Thyroid gland (tissue), 4 donors: ENCODE measurements around the gene ADRA2C. TPM values are rescaled to one million over a fixed set of nuclear protein-coding genes. Genes with fewer than 3 reads are reported as not detected.

Experiments used
- DNase-seq, 2 donors: peaks; one replicate each; pipeline ENCODE4 v3.0.0-alpha.2; 2019
- H3K27ac ChIP-seq, 3 donors: fragments of 200-600 bp; sonication (generic); 1 replicate in 2 of 3; 2 replicates in 1 of 3; pipeline ENCODE4 v1.5.1; 2016 to 2019; ENCODE audit warnings: mild to moderate bottlenecking in 1 of 3, moderate library complexity in 1 of 3
- H3K27me3 ChIP-seq: fragments of 200-600 bp; sonication (generic); one replicate; pipeline ENCODE4 v1.5.1; 2019
- H3K36me3 ChIP-seq, 2 donors: fragments of 200-600 bp; sonication (generic); one replicate each; pipeline ENCODE4 v1.5.1; 2016 to 2019
- H3K4me1 ChIP-seq, 2 donors: fragments of 200-600 bp; sonication (generic); one replicate each; pipeline ENCODE4 v1.5.1; 2017 to 2019
- H3K4me3 ChIP-seq, 3 donors: fragments of 200-600 bp; sonication (generic); replicated peaks in 1 of 3; 1 replicate in 2 of 3; 2 replicates in 1 of 3; pipeline ENCODE4 v1.5.1; 2016; ENCODE audit warnings: mild to moderate bottlenecking in 1 of 3
- H3K9me3 ChIP-seq: fragments of 200-600 bp; sonication (generic); one replicate; pipeline ENCODE4 v1.5.1; 2017
- CTCF ChIP-seq, 6 experiments: fragments of 200-600 bp in 3 of 6; fragments of 450-650 bp in 3 of 6; sonication (generic) in 3 of 6; IDR thresholded peaks; one replicate each; pipeline ENCODE4 v1.5.1; 2016 to 2019; ENCODE audit warnings: antibody characterized with exemption in 6 of 6, mild to moderate bottlenecking in 2 of 6, inconsistent platforms in 1 of 6, moderate library complexity in 1 of 6
- POLR2A ChIP-seq, 2 donors: fragments of 450-650 bp; IDR thresholded peaks; one replicate each; pipeline ENCODE4 v1.6.1; 2017; ENCODE audit warnings: antibody characterized with exemption in 2 of 2, mild to moderate bottlenecking in 2 of 2, moderate library complexity in 1 of 2
- WGBS, 2 donors: methylation state at CpG; one replicate each; pipeline ENCODE4 v1.1.5; 2017; 5-methylcytosine and 5-hydroxymethylcytosine counted together
- intact Hi-C: fragments of 100-400 bp; cut with DNase I; formaldehyde crosslinking; loops from one replicate; pipeline ENCODE4 v1.15.1; 2023
- total RNA-seq, 4 donors: library from RNA; depleted of rRNA; stranded (reverse); fragments of >200 nt; gene quantifications; one replicate each; pipeline ENCODE4 v1.2.3, GENCODE V29; 2016

Gene ADRA2C
- total RNA-seq, 4 donors from 2014 or later, result 0.45 to 3.5 (median 1.1) TPM

GRCh38 chr4:3792813-3793212 is 26.6 kb downstream of the ADRA2C start:
- 19 to 27% methylated on average over 3 of the region's 3 CpGs for WGBS, 2 donors
- Histone ChIP-seq H3K36me3 (no peaks in the 10 kb centered on the region), H3K4me3 (no peak overlapping the region), H3K27ac (no peak overlapping the region), H3K9me3 (no peaks in the 10 kb centered on the region), H3K27me3 (no peaks in the 10 kb centered on the region), H3K4me1 (no peaks in the 10 kb centered on the region)
- no peak for TF ChIP-seq CTCF (IDR thresholded peaks at IDR 0.05)
- TF ChIP-seq POLR2A (IDR thresholded peaks at IDR 0.05), result no peak
- no peak for DNase-seq
- intact Hi-C loops, result no loop called here

GRCh38 chr4:3793545-3793944 is 27.4 kb downstream of the ADRA2C start:
- WGBS, 2 donors, result 52 to 58% methylated on average over 3 of the region's 3 CpGs
- TF ChIP-seq CTCF (IDR thresholded peaks at IDR 0.05), result no peak
- no peak for TF ChIP-seq POLR2A (IDR thresholded peaks at IDR 0.05)
- Histone ChIP-seq H3K36me3 (no peaks in the 10 kb centered on the region), H3K27ac (no peak overlapping the region), H3K9me3 (no peaks in the 10 kb centered on the region), H3K4me3 (no peak overlapping the region), H3K27me3 (no peaks in the 10 kb centered on the region), H3K4me1 (no peaks in the 10 kb centered on the region)
- intact Hi-C loops, result no loop called here
- DNase-seq, result no peak

GRCh38 chr4:3796960-3797359 is 30.8 kb downstream of the ADRA2C start:
- no peaks in the 10 kb centered on the region for H3K4me1 ChIP-seq
- WGBS, 2 donors, result 93 to 95% methylated on average over 2 of the region's 2 CpGs

GRCh38 chr4:3797831-3798790 is 31.9 kb downstream of the ADRA2C start:
- peak; percentile 53 to 68 for DNase-seq
- Histone ChIP-seq H3K4me1 (no peaks in the 10 kb centered on the region), H3K27ac (no peak overlapping the region), H3K4me3 (no peak overlapping the region), H3K9me3 (no peaks in the 10 kb centered on the region), H3K27me3 (no peaks in the 10 kb centered on the region), H3K36me3 (no peaks in the 10 kb centered on the region)
- WGBS, 2 donors, result 38 to 43% methylated on average over 22 to 26 of the region's 28 CpGs
- TF ChIP-seq CTCF (IDR thresholded peaks at IDR 0.05) (no peak), POLR2A (IDR thresholded peaks at IDR 0.05) (no peak)
- intact Hi-C loops, result no loop called here

More at GRCh38 chr4:3796960-3797359, 30.8 kb downstream of the ADRA2C start:
- intact Hi-C loops, result no loop called here
- no peak for TF ChIP-seq POLR2A (IDR thresholded peaks at IDR 0.05)
- no peak for TF ChIP-seq CTCF (IDR thresholded peaks at IDR 0.05)
- no peak for DNase-seq
- Histone ChIP-seq H3K27ac (no peak overlapping the region), H3K4me3 (no peak overlapping the region), H3K27me3 (no peaks in the 10 kb centered on the region), H3K9me3 (no peaks in the 10 kb centered on the region), H3K36me3 (no peaks in the 10 kb centered on the region)

- H3K4me1 ChIP-seq, result no peaks in the 10 kb centered on the region
- H3K27ac ChIP-seq, result no peak overlapping the region
- no peaks in the 10 kb centered on the region for H3K9me3 ChIP-seq
- no peak overlapping the region for H3K4me3 ChIP-seq
- intact Hi-C loops, result no loop called here
- no peaks in the 10 kb centered on the region for H3K27me3 ChIP-seq
- no peak for DNase-seq
- TF ChIP-seq POLR2A (IDR thresholded peaks at IDR 0.05) (no peak), CTCF (IDR thresholded peaks at IDR 0.05) (no peak)
- H3K36me3 ChIP-seq, result no peaks in the 10 kb centered on the region
- WGBS, 2 donors, result 82 to 88% methylated on average over 8 to 10 of the region's 13 CpGs
These were observed 33.3 kb downstream of the ADRA2C start for GRCh38 chr4:3799496-3799895.
